ENCODE measurements around the gene DAZAP1.

DAZAP1 gene

GRCh38 chr19:1377176-1377964 is 30.0 kb upstream of the DAZAP1 start:
- DNase-seq = no peak

- no peak for DNase-seq
These were observed 29.2 kb upstream of the DAZAP1 start for GRCh38 chr19:1377965-1378785.

GRCh38 chr19:1379126-1379905 is 28.1 kb upstream of the DAZAP1 start:
- no peak for DNase-seq

GRCh38 chr19:1379961-1380489 is 27.4 kb upstream of the DAZAP1 start:
- no peak for DNase-seq

GRCh38 chr19:1382250-1382649 is 25.1 kb upstream of the DAZAP1 start:
- no peak for DNase-seq

GRCh38 chr19:1383017-1383311 is 24.4 kb upstream of the DAZAP1 start:
- DNase-seq = no peak

GRCh38 chr19:1383312-1384084 is 23.9 kb upstream of the DAZAP1 start, which contains the start of gene NDUFS7:
NDUFS7 (plus strand) TSS chr19:1383907; CDS start chr19:1383927, 20 bp downstream.
- peak; percentile 91 to 93 for DNase-seq

GRCh38 chr19:1384085-1384462 is 23.3 kb upstream of the DAZAP1 start:
- DNase-seq = no peak

GRCh38 chr19:1384478-1385110 is 22.8 kb upstream of the DAZAP1 start:
- DNase-seq = no peak

- DNase-seq = no peak
These were observed 21.6 kb upstream of the DAZAP1 start for GRCh38 chr19:1385816-1386215.

- no peak for DNase-seq
These were observed 20.3 kb upstream of the DAZAP1 start for GRCh38 chr19:1386945-1387683.

- no peak for DNase-seq
These were observed 19.4 kb upstream of the DAZAP1 start for GRCh38 chr19:1387684-1388636.

- no peak for DNase-seq
These were observed 18.8 kb upstream of the DAZAP1 start for GRCh38 chr19:1388637-1389026.

- no peak for DNase-seq
These were observed 18.1 kb upstream of the DAZAP1 start for GRCh38 chr19:1389033-1389940.

- no peak for DNase-seq
These were observed 16.4 kb upstream of the DAZAP1 start for GRCh38 chr19:1390890-1391423.

- DNase-seq = no peak
These were observed 15.0 kb upstream of the DAZAP1 start for GRCh38 chr19:1392407-1392806.

GRCh38 chr19:1392939-1393530 is 14.4 kb upstream of the DAZAP1 start:
- DNase-seq = no peak

GRCh38 chr19:1393841-1394240 is 13.5 kb upstream of the DAZAP1 start:
- no peak for DNase-seq

All from activated CD4-positive, alpha-beta T cell treated with anti-CD3 and anti-CD28 coated beads for 4 hours (primary cell).